SU-DHL-6 (cell line): ENCODE measurements around the gene TMEM139.

ENCODE experiments used
- H2AFZ ChIP-seq: fragments of 200-600 bp; sonication (generic); 2 replicates; pipeline ENCODE4 v1.6.1; 2014; ENCODE audit warnings: low read depth, mild to moderate bottlenecking, moderate library complexity, mixed read lengths, antibody characterized with exemption, low read length; ENCODE audit not compliant: severe bottlenecking
- H3F3A ChIP-seq: fragments of 200-600 bp; shearing (Covaris generic); 2 replicates; pipeline ENCODE4 v1.6.0; 2016; ENCODE audit warnings: antibody characterized with exemption, mild to moderate bottlenecking; ENCODE audit not compliant: insufficient read depth
- H3K27ac ChIP-seq: fragments of 200-600 bp; sonication (generic); 2 replicates; pipeline ENCODE4 v1.5.1; 2016; ENCODE audit warnings: low read depth, mild to moderate bottlenecking, low read length, moderate library complexity, mixed read lengths
- H3K27me3 ChIP-seq: fragments of 200-600 bp; sonication (generic), shearing (Covaris generic); 2 replicates; pipeline ENCODE4 v1.6.0; 2014; ENCODE audit warnings: mild to moderate bottlenecking, low read length
- H3K36me3 ChIP-seq: fragments of 200-600 bp; sonication (generic); 2 replicates; pipeline ENCODE4 v1.6.1; 2014; ENCODE audit warnings: mild to moderate bottlenecking, low read length, mixed read lengths
- H3K4me2 ChIP-seq: fragments of 300-600, 200-600 bp; shearing (Covaris generic), sonication (generic); 2 replicates; pipeline ENCODE4 v1.6.0; 2014; ENCODE audit warnings: low read length, low read depth, mild to moderate bottlenecking; ENCODE audit not compliant: poor library complexity, severe bottlenecking
- H3K4me3 ChIP-seq: fragments of 200-600 bp; sonication (generic); 2 replicates; pipeline ENCODE4 v1.5.1; 2014; ENCODE audit warnings: antibody characterized with exemption, low read length, mild to moderate bottlenecking, mixed read lengths; ENCODE audit not compliant: insufficient read depth, poor library complexity, severe bottlenecking
- H3K79me2 ChIP-seq: fragments of 200-600 bp; sonication (generic); 2 replicates; pipeline ENCODE4 v1.6.1; 2014; ENCODE audit warnings: mild to moderate bottlenecking, low read length, moderate library complexity; ENCODE audit not compliant: insufficient read depth
- H3K9ac ChIP-seq: fragments of 200-600 bp; sonication (generic); 2 replicates; pipeline ENCODE4 v1.7.0; 2014; ENCODE audit warnings: mild to moderate bottlenecking, low read length
- H3K9me2 ChIP-seq: fragments of 200-600 bp; sonication (generic); replicated peaks from 2 replicates; pipeline ENCODE4 v1.6.1; 2014; ENCODE audit warnings: low read length; ENCODE audit not compliant: insufficient read depth
- H3K9me3 ChIP-seq: fragments of 200-600 bp; sonication (generic); 2 replicates; pipeline ENCODE4 v1.6.1; 2014; ENCODE audit warnings: low read length, mixed read lengths; ENCODE audit not compliant: insufficient read depth
- H4K20me1 ChIP-seq: fragments of 200-600 bp; sonication (generic); 2 replicates; pipeline ENCODE4 v1.6.1; 2014; ENCODE audit warnings: low read depth, mild to moderate bottlenecking, antibody characterized with exemption, low read length, moderate library complexity, mixed read lengths
- EZH2phosphoT487 ChIP-seq: fragments of 200-600 bp; sonication (generic), shearing (Covaris generic); conservative IDR thresholded peaks from 2 replicates; pipeline ENCODE4 v1.6.1; 2018; ENCODE audit warnings: mild to moderate bottlenecking, antibody characterized with exemption, low read length, moderate library complexity, mixed read lengths
- TF ChIP-seq, protein P1 (sequence below): fragments of 200-600 bp; sonication (generic); IDR thresholded peaks from one replicate; pipeline ENCODE4 v1.5.1; 2017; ENCODE audit warnings: antibody characterized with exemption, mild to moderate bottlenecking, low read length, moderate library complexity; ENCODE audit not compliant: insufficient read depth, poor library complexity, severe bottlenecking

The TMEM139 gene

DNA sequence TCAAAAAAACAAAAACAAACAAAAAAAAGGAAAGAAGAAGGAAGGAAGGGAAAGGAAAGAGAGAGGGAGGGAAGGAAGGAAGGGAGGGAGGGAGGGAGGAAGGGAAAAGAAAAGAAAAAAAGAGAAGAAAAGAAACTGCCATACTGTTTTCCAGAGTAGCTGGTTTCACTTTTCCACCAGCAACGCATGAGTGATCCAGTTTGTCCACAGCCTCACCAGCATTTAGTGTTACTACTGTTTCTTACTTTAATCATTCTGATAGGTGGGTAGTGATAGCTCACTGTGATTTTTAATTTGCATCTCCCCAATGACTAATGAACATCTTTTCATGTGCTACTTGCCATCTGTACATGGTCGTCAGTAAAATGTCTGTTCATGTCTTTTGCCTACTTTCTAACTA lies 11.9 kb upstream of the TMEM139 start:
- Histone ChIP-seq H4K20me1 (no peaks in the 10 kb centered on the region), H3F3A (no peaks in the 10 kb centered on the region), H3K27me3 (no peaks in the 10 kb centered on the region), H3K4me3 (no peak overlapping the region), H3K9ac (no peak overlapping the region), H3K9me2 (no peaks in the 10 kb centered on the region), H3K4me2 (no peak overlapping the region), H3K36me3 (no peaks in the 10 kb centered on the region), H3K79me2 (no peaks in the 10 kb centered on the region), H3K9me3 (no peaks in the 10 kb centered on the region), H2AFZ (no peak overlapping the region), H3K27ac (no peak overlapping the region)
- TF ChIP-seq EZH2phosphoT487: no peak
- TF ChIP-seq, protein P1, sequence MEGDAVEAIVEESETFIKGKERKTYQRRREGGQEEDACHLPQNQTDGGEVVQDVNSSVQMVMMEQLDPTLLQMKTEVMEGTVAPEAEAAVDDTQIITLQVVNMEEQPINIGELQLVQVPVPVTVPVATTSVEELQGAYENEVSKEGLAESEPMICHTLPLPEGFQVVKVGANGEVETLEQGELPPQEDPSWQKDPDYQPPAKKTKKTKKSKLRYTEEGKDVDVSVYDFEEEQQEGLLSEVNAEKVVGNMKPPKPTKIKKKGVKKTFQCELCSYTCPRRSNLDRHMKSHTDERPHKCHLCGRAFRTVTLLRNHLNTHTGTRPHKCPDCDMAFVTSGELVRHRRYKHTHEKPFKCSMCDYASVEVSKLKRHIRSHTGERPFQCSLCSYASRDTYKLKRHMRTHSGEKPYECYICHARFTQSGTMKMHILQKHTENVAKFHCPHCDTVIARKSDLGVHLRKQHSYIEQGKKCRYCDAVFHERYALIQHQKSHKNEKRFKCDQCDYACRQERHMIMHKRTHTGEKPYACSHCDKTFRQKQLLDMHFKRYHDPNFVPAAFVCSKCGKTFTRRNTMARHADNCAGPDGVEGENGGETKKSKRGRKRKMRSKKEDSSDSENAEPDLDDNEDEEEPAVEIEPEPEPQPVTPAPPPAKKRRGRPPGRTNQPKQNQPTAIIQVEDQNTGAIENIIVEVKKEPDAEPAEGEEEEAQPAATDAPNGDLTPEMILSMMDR: no peak

GRCh38 chr7:143279186-143280098 lies 5.3 kb upstream of the TMEM139 start:
- no peaks in the 10 kb centered on the region for H4K20me1 ChIP-seq
- no peaks in the 10 kb centered on the region for H3K9me2 ChIP-seq
- no peaks in the 10 kb centered on the region for H3K9me3 ChIP-seq
- no peak overlapping the region for H3K4me2 ChIP-seq
- H2AFZ ChIP-seq: no peak overlapping the region
- H3K36me3 ChIP-seq: no peaks in the 10 kb centered on the region
- H3F3A ChIP-seq: no peaks in the 10 kb centered on the region
- no peak for TF ChIP-seq EZH2phosphoT487
- TF ChIP-seq, protein P1: no peak
- H3K27me3 ChIP-seq: no peaks in the 10 kb centered on the region
- no peaks in the 10 kb centered on the region for H3K79me2 ChIP-seq
- H3K27ac ChIP-seq: no peak overlapping the region
- no peak overlapping the region for H3K4me3 ChIP-seq
- H3K9ac ChIP-seq: no peak overlapping the region

DNA sequence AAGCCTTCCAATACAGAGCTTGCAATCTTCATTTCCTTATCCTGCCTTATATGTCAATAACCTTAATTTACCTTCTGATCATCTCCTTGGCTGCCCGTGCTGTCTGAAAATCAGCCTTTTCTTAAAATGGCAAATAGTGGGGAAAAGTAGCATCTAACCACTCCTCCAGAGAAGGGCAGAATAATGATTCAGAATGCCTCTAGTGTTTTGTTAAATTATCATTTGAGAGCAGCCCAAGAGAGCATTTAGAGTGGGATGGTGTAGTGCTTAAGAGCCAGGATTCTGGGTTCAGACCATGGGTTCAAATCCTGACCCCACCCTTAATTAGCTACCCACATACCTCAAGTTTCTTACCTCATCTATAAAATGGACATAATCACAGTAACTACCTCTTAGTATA lies 4.6 kb upstream of the TMEM139 start:
- Histone ChIP-seq H3K27ac (no peak overlapping the region), H3K4me2 (no peak overlapping the region), H2AFZ (no peak overlapping the region), H3K4me3 (no peak overlapping the region), H3F3A (no peaks in the 10 kb centered on the region), H3K9me3 (no peaks in the 10 kb centered on the region), H3K9me2 (no peaks in the 10 kb centered on the region), H3K27me3 (no peaks in the 10 kb centered on the region), H4K20me1 (no peaks in the 10 kb centered on the region), H3K79me2 (no peaks in the 10 kb centered on the region), H3K9ac (no peak overlapping the region), H3K36me3 (no peaks in the 10 kb centered on the region)
- TF ChIP-seq, protein P1: no peak
- no peak for TF ChIP-seq EZH2phosphoT487
